C4-2B (cell line): ENCODE measurements around the gene PCDHGA5.

Experiments
- ZFX ChIP-seq: fragments of 450-650 bp; IDR thresholded peaks from 2 replicates; pipeline ENCODE4 v1.6.1; 2017
- TF ChIP-seq, protein P1 (sequence below): fragments of 450-650 bp; conservative IDR thresholded peaks from 2 replicates; pipeline ENCODE4 v1.5.1; 2017; ENCODE audit warnings: mild to moderate bottlenecking

DNA sequence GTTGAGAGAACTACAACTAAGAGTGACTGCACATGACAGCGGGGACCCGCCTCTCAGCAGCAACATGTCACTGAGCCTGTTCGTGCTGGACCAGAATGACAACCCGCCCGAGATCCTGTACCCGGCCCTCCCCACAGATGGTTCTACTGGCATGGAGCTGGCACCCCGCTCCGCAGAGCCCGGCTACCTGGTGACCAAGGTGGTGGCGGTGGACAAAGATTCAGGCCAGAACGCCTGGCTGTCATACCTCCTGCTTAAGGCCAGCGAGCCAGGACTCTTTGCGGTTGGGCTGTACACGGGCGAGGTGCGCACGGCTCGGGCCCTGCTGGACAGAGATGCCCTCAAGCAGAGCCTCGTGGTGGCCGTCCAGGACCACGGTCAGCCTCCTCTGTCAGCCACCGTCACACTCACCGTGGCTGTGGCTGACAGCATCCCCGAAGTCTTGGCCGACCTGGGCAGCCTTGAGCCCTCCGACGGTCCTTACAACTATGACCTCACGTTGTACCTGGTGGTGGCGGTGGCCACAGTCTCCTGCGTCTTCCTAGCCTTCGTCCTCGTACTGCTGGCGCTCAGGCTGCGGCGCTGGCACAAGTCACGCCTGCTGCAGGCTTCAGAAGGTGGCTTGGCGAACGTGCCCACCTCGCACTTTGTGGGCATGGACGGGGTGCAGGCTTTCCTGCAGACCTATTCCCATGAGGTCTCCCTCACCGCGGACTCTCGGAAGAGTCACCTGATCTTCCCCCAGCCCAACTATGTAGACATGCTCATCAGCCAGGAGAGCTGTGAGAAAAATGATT lies 20.7 kb downstream of the PCDHGA5 start:
- TF ChIP-seq, protein P1, sequence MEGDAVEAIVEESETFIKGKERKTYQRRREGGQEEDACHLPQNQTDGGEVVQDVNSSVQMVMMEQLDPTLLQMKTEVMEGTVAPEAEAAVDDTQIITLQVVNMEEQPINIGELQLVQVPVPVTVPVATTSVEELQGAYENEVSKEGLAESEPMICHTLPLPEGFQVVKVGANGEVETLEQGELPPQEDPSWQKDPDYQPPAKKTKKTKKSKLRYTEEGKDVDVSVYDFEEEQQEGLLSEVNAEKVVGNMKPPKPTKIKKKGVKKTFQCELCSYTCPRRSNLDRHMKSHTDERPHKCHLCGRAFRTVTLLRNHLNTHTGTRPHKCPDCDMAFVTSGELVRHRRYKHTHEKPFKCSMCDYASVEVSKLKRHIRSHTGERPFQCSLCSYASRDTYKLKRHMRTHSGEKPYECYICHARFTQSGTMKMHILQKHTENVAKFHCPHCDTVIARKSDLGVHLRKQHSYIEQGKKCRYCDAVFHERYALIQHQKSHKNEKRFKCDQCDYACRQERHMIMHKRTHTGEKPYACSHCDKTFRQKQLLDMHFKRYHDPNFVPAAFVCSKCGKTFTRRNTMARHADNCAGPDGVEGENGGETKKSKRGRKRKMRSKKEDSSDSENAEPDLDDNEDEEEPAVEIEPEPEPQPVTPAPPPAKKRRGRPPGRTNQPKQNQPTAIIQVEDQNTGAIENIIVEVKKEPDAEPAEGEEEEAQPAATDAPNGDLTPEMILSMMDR = no peak
- TF ChIP-seq ZFX = no peak
